ENCODE results near the gene CLDN4. TPM values are rescaled to one million over a fixed set of nuclear protein-coding genes. Genes with fewer than 3 reads are reported as not detected.

Gene CLDN4
- total and polyA plus RNA-seq, 2 experiments from 2014 or later, result 11.6 to 19.4 TPM

DNA sequence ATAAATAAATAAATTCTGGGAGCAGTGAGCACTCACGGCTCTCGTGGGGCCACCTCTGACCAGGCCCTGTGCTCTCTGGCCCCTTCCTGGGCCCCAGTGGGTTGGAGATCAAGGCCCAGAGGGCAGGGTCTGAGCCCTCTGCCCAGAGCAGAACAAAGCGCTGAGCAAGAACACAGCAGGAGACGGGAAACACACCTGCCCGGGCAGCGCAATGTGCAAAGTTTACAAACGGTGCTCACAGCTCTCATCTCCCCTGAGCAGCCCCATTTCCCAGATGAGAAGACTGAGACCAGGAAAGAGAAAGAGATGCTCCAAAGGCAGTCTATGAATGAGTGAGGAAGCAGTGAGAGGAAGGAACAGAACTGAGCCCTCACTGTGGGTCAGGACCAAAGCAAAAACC is 8.5 kb downstream of the CLDN4 start:
- Histone ChIP-seq H3K79me2 (replicated peaks; ENCODE audit: insufficient read depth) (no peaks in the 10 kb centered on the region), H3K27ac (ENCODE audit: low read depth) (no peak overlapping the region), H3K4me2 (no peak overlapping the region), H3K4me3 (no peak overlapping the region), H3K4me1 (ENCODE audit: insufficient read depth) (peaks cover 8% of the 10 kb centered on the region; the same call in 1 of the 2 replicates), H4K20me1 (replicated peaks; ENCODE audit: insufficient read depth) (no peaks in the 10 kb centered on the region), H3K9me2 (ENCODE audit: insufficient read depth) (no peaks in the 10 kb centered on the region), H3K27me3 (ENCODE audit: insufficient read depth) (no peaks in the 10 kb centered on the region), H2AFZ (no peak overlapping the region), H3F3A (replicated peaks; ENCODE audit: low read depth) (no peaks in the 10 kb centered on the region), H3K36me3 (ENCODE audit: insufficient read depth) (no peaks in the 10 kb centered on the region)
- Mint-ChIP-seq H3K4me1 (peaks cover 13% of the 10 kb centered on the region), H3K4me3 (no peak overlapping the region), H3K27ac (no peak overlapping the region), H3K9me3 (peaks cover 6% of the 10 kb centered on the region), H3K27me3 (ENCODE audit: insufficient read depth, low read depth, poor library complexity) (peaks cover 12% of the 10 kb centered on the region), H3K36me3 (ENCODE audit: low read depth) (peaks cover 5% of the 10 kb centered on the region; the same call in 2 of the 3 replicates)
- DNase-seq (ENCODE audit: low spot score), result no peak
- ATAC-seq, result no peak
- TF ChIP-seq CREB1 (CRISPR knock-in tag; IDR thresholded peaks at IDR 0.05; ENCODE audit: low read depth), result no peak
- no peak for TF ChIP-seq ZNF114 (CRISPR knock-in tag; IDR thresholded peaks at IDR 0.05)
- no peak for TF ChIP-seq NANOG (IDR thresholded peaks at IDR 0.05; ENCODE audit: borderline replicate concordance)
- TF ChIP-seq JUNB (IDR thresholded peaks at IDR 0.05; ENCODE audit: unreplicated experiment), result no peak
- TF ChIP-seq POLR2AphosphoS5 (IDR thresholded peaks at IDR 0.05; ENCODE audit: low read depth), result no peak
- TF ChIP-seq, protein P1, sequence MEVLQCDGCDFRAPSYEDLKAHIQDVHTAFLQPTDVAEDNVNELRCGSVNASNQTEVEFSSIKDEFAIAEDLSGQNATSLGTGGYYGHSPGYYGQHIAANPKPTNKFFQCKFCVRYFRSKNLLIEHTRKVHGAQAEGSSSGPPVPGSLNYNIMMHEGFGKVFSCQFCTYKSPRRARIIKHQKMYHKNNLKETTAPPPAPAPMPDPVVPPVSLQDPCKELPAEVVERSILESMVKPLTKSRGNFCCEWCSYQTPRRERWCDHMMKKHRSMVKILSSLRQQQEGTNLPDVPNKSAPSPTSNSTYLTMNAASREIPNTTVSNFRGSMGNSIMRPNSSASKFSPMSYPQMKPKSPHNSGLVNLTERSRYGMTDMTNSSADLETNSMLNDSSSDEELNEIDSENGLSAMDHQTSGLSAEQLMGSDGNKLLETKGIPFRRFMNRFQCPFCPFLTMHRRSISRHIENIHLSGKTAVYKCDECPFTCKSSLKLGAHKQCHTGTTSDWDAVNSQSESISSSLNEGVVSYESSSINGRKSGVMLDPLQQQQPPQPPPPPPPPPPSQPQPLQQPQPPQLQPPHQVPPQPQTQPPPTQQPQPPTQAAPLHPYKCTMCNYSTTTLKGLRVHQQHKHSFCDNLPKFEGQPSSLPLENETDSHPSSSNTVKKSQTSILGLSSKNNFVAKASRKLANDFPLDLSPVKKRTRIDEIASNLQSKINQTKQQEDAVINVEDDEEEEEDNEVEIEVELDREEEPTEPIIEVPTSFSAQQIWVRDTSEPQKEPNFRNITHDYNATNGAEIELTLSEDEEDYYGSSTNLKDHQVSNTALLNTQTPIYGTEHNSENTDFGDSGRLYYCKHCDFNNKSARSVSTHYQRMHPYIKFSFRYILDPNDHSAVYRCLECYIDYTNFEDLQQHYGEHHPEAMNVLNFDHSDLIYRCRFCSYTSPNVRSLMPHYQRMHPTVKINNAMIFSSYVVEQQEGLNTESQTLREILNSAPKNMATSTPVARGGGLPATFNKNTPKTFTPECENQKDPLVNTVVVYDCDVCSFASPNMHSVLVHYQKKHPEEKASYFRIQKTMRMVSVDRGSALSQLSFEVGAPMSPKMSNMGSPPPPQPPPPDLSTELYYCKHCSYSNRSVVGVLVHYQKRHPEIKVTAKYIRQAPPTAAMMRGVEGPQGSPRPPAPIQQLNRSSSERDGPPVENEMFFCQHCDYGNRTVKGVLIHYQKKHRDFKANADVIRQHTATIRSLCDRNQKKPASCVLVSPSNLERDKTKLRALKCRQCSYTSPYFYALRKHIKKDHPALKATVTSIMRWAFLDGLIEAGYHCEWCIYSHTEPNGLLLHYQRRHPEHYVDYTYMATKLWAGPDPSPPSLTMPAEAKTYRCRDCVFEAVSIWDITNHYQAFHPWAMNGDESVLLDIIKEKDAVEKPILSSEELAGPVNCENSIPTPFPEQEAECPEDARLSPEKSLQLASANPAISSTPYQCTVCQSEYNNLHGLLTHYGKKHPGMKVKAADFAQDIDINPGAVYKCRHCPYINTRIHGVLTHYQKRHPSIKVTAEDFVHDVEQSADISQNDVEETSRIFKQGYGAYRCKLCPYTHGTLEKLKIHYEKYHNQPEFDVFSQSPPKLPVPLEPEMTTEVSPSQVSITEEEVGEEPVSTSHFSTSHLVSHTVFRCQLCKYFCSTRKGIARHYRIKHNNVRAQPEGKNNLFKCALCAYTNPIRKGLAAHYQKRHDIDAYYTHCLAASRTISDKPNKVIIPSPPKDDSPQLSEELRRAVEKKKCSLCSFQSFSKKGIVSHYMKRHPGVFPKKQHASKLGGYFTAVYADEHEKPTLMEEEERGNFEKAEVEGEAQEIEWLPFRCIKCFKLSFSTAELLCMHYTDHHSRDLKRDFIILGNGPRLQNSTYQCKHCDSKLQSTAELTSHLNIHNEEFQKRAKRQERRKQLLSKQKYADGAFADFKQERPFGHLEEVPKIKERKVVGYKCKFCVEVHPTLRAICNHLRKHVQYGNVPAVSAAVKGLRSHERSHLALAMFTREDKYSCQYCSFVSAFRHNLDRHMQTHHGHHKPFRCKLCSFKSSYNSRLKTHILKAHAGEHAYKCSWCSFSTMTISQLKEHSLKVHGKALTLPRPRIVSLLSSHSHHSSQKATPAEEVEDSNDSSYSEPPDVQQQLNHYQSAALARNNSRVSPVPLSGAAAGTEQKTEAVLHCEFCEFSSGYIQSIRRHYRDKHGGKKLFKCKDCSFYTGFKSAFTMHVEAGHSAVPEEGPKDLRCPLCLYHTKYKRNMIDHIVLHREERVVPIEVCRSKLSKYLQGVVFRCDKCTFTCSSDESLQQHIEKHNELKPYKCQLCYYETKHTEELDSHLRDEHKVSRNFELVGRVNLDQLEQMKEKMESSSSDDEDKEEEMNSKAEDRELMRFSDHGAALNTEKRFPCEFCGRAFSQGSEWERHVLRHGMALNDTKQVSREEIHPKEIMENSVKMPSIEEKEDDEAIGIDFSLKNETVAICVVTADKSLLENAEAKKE (CRISPR knock-in tag; IDR thresholded peaks at IDR 0.05), result no peak
- TF ChIP-seq, protein P2, sequence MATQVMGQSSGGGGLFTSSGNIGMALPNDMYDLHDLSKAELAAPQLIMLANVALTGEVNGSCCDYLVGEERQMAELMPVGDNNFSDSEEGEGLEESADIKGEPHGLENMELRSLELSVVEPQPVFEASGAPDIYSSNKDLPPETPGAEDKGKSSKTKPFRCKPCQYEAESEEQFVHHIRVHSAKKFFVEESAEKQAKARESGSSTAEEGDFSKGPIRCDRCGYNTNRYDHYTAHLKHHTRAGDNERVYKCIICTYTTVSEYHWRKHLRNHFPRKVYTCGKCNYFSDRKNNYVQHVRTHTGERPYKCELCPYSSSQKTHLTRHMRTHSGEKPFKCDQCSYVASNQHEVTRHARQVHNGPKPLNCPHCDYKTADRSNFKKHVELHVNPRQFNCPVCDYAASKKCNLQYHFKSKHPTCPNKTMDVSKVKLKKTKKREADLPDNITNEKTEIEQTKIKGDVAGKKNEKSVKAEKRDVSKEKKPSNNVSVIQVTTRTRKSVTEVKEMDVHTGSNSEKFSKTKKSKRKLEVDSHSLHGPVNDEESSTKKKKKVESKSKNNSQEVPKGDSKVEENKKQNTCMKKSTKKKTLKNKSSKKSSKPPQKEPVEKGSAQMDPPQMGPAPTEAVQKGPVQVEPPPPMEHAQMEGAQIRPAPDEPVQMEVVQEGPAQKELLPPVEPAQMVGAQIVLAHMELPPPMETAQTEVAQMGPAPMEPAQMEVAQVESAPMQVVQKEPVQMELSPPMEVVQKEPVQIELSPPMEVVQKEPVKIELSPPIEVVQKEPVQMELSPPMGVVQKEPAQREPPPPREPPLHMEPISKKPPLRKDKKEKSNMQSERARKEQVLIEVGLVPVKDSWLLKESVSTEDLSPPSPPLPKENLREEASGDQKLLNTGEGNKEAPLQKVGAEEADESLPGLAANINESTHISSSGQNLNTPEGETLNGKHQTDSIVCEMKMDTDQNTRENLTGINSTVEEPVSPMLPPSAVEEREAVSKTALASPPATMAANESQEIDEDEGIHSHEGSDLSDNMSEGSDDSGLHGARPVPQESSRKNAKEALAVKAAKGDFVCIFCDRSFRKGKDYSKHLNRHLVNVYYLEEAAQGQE (IDR thresholded peaks at IDR 0.05; ENCODE audit: unreplicated experiment), result no peak
- no peak for TF ChIP-seq EZH2phosphoT487 (IDR thresholded peaks at IDR 0.05; ENCODE audit: unreplicated experiment)
- TF ChIP-seq, protein P3, sequence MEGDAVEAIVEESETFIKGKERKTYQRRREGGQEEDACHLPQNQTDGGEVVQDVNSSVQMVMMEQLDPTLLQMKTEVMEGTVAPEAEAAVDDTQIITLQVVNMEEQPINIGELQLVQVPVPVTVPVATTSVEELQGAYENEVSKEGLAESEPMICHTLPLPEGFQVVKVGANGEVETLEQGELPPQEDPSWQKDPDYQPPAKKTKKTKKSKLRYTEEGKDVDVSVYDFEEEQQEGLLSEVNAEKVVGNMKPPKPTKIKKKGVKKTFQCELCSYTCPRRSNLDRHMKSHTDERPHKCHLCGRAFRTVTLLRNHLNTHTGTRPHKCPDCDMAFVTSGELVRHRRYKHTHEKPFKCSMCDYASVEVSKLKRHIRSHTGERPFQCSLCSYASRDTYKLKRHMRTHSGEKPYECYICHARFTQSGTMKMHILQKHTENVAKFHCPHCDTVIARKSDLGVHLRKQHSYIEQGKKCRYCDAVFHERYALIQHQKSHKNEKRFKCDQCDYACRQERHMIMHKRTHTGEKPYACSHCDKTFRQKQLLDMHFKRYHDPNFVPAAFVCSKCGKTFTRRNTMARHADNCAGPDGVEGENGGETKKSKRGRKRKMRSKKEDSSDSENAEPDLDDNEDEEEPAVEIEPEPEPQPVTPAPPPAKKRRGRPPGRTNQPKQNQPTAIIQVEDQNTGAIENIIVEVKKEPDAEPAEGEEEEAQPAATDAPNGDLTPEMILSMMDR (conservative IDR thresholded peaks at IDR 0.05; ENCODE audit: low read depth in 2 of 2), result no peak
- no peak for TF ChIP-seq ETS1 (IDR thresholded peaks at IDR 0.05)
- TF ChIP-seq ZNF331 (CRISPR knock-in tag; IDR thresholded peaks at IDR 0.05; ENCODE audit: low read depth), result no peak
- TF ChIP-seq EZH2 (IDR thresholded peaks at IDR 0.05; ENCODE audit: low read depth, unreplicated experiment), result no peak
